Osteoblast (primary cell): Measurements from ENCODE around the gene WRAP73. TPM values are rescaled to one million over a fixed set of nuclear protein-coding genes. Genes with fewer than 3 reads are reported as not detected.
A peak's percentile ranks its signal among the peaks of the same experiment; 100 is the strongest.

Source experiments
- DNase-seq: peaks from one replicate; pipeline ENCODE4 v3.0.0; 2011; ENCODE audit warnings: low spot score, mixed read lengths; ENCODE audit not compliant: insufficient read length; ENCODE audit errors: missing footprints
- H2AFZ ChIP-seq: 2 replicates; pipeline ENCODE4 v1.6.0; 2011; ENCODE audit warnings: mild to moderate bottlenecking, low read length
- H3K27ac ChIP-seq: 2 replicates; pipeline ENCODE4 v1.5.1; 2011; ENCODE audit warnings: mild to moderate bottlenecking, low read depth, low read length, moderate library complexity
- H3K27me3 ChIP-seq: 2 replicates; pipeline ENCODE4 v1.6.0; 2012; ENCODE audit warnings: mild to moderate bottlenecking, control low read depth, inconsistent platforms, low read length, moderate library complexity; ENCODE audit not compliant: insufficient read depth
- H3K36me3 ChIP-seq: 2 replicates; pipeline ENCODE4 v1.5.1; 2011; ENCODE audit warnings: mild to moderate bottlenecking, low read length, control low read depth, moderate library complexity; ENCODE audit not compliant: insufficient read depth
- H3K4me1 ChIP-seq: 2 replicates; pipeline ENCODE4 v1.5.1; 2011; ENCODE audit warnings: mild to moderate bottlenecking, low read length, control low read depth, moderate library complexity; ENCODE audit not compliant: insufficient read depth
- H3K4me2 ChIP-seq: 2 replicates; pipeline ENCODE4 v1.6.0; 2011; ENCODE audit warnings: mild to moderate bottlenecking, low read length; ENCODE audit not compliant: insufficient read depth
- H3K4me3 ChIP-seq: fragments of 200-600 bp; sonication (generic); 3 replicates; pipeline ENCODE4 v1.5.1; 2012; ENCODE audit warnings: mild to moderate bottlenecking, low read length, inconsistent platforms; ENCODE audit not compliant: insufficient read depth
- H3K79me2 ChIP-seq: 2 replicates; pipeline ENCODE4 v1.6.0; 2012; ENCODE audit warnings: mild to moderate bottlenecking, low read length, control low read depth, inconsistent platforms; ENCODE audit not compliant: insufficient read depth
- H3K9me3 ChIP-seq: 2 replicates; pipeline ENCODE4 v1.5.1; 2011; ENCODE audit warnings: low read depth, low read length, control low read depth
- H4K20me1 ChIP-seq: 2 replicates; pipeline ENCODE4 v1.6.0; 2012; ENCODE audit warnings: mild to moderate bottlenecking, low read length, control low read depth; ENCODE audit not compliant: insufficient read depth
- total RNA-seq: library from RNA; depleted of rRNA; stranded (reverse); fragments of >200 nt; gene quantifications from 2 replicates; pipeline ENCODE4 v1.2.3, GENCODE V29; 2012
- TF ChIP-seq, protein P1 (sequence below): IDR thresholded peaks from 2 replicates; pipeline ENCODE4 v1.5.1; 2011; ENCODE audit warnings: mild to moderate bottlenecking, low read depth, low read length, moderate library complexity; ENCODE audit errors: extremely low read depth

The WRAP73 gene
- 9.8 and 12.4 TPM in 2 replicates for total RNA-seq

- H3K27me3 ChIP-seq: peaks cover 43% of the 10 kb centered on the region
- DNase-seq: peak; percentile 100
- H4K20me1 ChIP-seq: no peaks in the 10 kb centered on the region
- peaks cover 6% of the 10 kb centered on the region for H3K79me2 ChIP-seq
- TF ChIP-seq, protein P1, sequence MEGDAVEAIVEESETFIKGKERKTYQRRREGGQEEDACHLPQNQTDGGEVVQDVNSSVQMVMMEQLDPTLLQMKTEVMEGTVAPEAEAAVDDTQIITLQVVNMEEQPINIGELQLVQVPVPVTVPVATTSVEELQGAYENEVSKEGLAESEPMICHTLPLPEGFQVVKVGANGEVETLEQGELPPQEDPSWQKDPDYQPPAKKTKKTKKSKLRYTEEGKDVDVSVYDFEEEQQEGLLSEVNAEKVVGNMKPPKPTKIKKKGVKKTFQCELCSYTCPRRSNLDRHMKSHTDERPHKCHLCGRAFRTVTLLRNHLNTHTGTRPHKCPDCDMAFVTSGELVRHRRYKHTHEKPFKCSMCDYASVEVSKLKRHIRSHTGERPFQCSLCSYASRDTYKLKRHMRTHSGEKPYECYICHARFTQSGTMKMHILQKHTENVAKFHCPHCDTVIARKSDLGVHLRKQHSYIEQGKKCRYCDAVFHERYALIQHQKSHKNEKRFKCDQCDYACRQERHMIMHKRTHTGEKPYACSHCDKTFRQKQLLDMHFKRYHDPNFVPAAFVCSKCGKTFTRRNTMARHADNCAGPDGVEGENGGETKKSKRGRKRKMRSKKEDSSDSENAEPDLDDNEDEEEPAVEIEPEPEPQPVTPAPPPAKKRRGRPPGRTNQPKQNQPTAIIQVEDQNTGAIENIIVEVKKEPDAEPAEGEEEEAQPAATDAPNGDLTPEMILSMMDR: peak; percentile 20
- peak within 1 kb of the TSS; percentile 87 for H3K4me2 ChIP-seq
- H3K4me1 ChIP-seq: peaks cover 6% of the 10 kb centered on the region
- H3K4me3 ChIP-seq: peak within 1 kb of the TSS; percentile 94
- peak within 1 kb of the TSS; percentile 83 for H2AFZ ChIP-seq
- H3K9me3 ChIP-seq: no peaks in the 10 kb centered on the region
- H3K36me3 ChIP-seq: peaks cover 13% of the 10 kb centered on the region
- H3K27ac ChIP-seq: peak within 1 kb of the TSS; percentile 9
Observed at GRCh38 chr1:3649342-3650247, at the start of gene WRAP73. WRAP73 (minus strand) TSS chr1:3650103; CDS start chr1:3649999, 104 bp downstream.

DNA sequence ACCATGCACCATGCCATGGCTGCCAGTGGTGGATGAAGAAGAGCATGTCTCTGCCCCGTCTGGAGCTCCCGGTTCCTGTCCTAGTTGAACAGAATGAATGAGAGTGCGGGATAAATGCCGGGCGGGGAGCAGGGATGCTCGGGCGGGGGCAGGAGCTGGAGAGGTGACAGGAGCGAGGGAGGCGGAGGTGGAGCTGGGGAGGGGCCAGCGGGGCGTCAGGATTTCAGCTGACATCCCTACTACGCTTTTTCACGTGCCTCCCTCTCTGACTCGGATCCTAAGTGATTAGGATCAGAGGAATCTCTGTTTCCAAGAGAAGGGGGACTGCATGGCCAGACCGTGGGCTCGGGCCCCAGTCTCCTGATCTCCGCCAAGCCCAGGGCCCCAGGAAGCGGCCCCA lies 49.7 kb upstream of the WRAP73 start:
- no peaks in the 10 kb centered on the region for H3K36me3 ChIP-seq
- TF ChIP-seq, protein P1: no peak
- DNase-seq: no peak
- no peaks in the 10 kb centered on the region for H4K20me1 ChIP-seq
- H3K27me3 ChIP-seq: peaks cover 6% of the 10 kb centered on the region
- no peaks in the 10 kb centered on the region for H3K9me3 ChIP-seq
- no peak overlapping the region for H2AFZ ChIP-seq
- H3K4me1 ChIP-seq: no peaks in the 10 kb centered on the region
- H3K79me2 ChIP-seq: no peaks in the 10 kb centered on the region
- no peak overlapping the region for H3K4me3 ChIP-seq
- no peak overlapping the region for H3K27ac ChIP-seq
- H3K4me2 ChIP-seq: no peak overlapping the region

DNA sequence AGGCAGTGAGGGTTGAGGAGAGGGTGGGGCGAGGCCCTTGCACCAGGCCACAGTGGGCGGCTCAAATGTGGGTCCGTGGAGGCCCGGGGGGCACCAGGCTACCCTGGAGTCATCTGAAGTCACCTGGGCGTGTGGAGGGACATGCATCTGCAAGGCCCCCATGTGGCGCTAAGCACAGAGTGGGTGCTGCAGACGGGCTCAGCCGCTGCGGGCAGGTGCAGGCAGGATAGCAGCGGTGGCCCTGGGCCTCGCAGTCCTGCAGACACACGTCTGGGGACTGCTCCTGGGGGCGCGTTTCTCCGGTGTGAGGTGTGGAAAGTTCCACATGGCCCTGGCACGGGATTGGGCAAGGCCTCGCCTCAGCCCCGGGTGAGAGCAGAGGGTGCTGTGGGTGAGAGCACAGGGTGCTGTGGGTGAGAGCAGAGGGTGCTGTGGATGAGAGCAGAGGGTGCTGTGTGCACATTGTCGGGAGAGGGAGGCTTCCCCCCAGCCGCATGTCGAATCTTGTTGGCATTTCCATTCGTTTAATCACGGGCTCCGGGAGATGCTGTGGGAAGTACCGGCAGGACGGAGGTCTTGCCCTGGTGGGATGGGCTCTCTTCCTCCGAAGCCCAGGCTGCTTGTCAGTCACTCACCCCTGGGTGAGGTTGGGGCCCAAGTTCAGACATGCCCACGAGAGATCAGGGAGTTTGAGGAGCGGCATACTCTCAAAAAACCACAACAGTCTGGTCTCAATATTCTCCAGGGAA lies 48.9 kb upstream of the WRAP73 start:
- Histone ChIP-seq H4K20me1 (no peaks in the 10 kb centered on the region), H3K27ac (no peak overlapping the region), H2AFZ (no peak overlapping the region), H3K4me2 (no peak overlapping the region), H3K36me3 (no peaks in the 10 kb centered on the region), H3K4me3 (no peak overlapping the region), H3K9me3 (no peaks in the 10 kb centered on the region), H3K79me2 (no peaks in the 10 kb centered on the region), H3K4me1 (no peaks in the 10 kb centered on the region), H3K27me3 (peaks cover 6% of the 10 kb centered on the region)
- TF ChIP-seq, protein P1: no peak
- no peak for DNase-seq

GRCh38 chr1:3697810-3698209 lies 47.9 kb upstream of the WRAP73 start:
- Histone ChIP-seq H3K4me2 (no peak overlapping the region), H3K36me3 (no peaks in the 10 kb centered on the region), H2AFZ (no peak overlapping the region), H3K27ac (no peak overlapping the region), H3K9me3 (no peaks in the 10 kb centered on the region), H4K20me1 (no peaks in the 10 kb centered on the region), H3K4me3 (no peak overlapping the region), H3K27me3 (peaks cover 6% of the 10 kb centered on the region), H3K79me2 (no peaks in the 10 kb centered on the region), H3K4me1 (no peaks in the 10 kb centered on the region)
- no peak for DNase-seq
- TF ChIP-seq, protein P1: no peak
